Mucosa of stomach (tissue), 1 donor: ENCODE data around the gene TMEM256.
A peak's percentile ranks its signal among the peaks of the same experiment; 100 is the strongest.

ENCODE experiments used
- H3K27me3 ChIP-seq: one replicate; pipeline ENCODE4 v1.7.0; 2013; ENCODE audit warnings: mild to moderate bottlenecking, low read length; ENCODE audit not compliant: control insufficient read depth, insufficient read depth
- H3K36me3 ChIP-seq: one replicate; pipeline ENCODE4 v1.7.0; 2013; ENCODE audit warnings: low read length; ENCODE audit not compliant: control insufficient read depth, insufficient read depth
- H3K4me1 ChIP-seq: one replicate; pipeline ENCODE4 v1.7.0; 2013; ENCODE audit warnings: mild to moderate bottlenecking, low read length; ENCODE audit not compliant: control insufficient read depth, insufficient read depth
- H3K4me3 ChIP-seq: one replicate; pipeline ENCODE4 v1.7.0; 2013; ENCODE audit warnings: low read length
- H3K9ac ChIP-seq: one replicate; pipeline ENCODE4 v1.7.0; 2013; ENCODE audit warnings: mild to moderate bottlenecking, low read length, moderate library complexity
- H3K9me3 ChIP-seq: one replicate; pipeline ENCODE4 v1.7.0; 2013; ENCODE audit warnings: mild to moderate bottlenecking, low read length, moderate library complexity; ENCODE audit not compliant: control insufficient read depth
- donor health status: Pancreatic carcinoma.

TMEM256 gene

DNA sequence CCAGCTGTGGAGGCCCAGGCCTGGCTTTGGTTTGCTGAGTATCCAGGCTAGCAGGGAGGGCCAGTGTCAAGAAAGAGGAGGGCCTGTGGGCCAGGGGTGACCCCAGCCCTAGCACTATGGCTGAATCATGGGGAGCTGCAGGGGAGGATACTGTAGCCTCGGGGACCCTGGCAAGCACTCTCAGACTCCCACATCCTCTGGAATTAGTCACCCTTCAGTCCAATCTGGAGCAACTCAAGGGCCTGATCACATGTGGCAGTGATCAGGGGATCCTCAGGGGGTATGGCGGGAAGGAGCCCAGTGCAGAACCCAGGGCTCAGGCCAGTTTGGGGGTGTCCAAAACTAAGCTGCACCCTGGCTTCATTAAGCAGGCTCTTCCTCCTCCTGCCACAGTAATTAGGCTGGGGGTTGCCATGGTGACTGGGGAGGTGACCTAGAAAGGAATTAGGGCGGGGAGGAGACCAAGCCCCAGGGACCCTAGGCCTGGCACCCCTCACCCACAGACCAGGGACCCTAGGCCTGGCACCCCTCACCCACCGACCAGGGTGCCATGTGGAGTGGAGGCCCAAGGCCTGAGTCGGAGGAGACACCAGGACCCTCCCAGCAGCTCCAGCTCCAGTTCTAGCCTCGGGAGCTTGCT lies 9.6 kb upstream of the TMEM256 start:
- Histone ChIP-seq H3K4me3 (no peak overlapping the region), H3K9me3 (no peaks in the 10 kb centered on the region), H3K27me3 (peaks cover under 1% of the 10 kb centered on the region), H3K36me3 (no peaks in the 10 kb centered on the region), H3K9ac (no peak overlapping the region), H3K4me1 (no peaks in the 10 kb centered on the region)

DNA sequence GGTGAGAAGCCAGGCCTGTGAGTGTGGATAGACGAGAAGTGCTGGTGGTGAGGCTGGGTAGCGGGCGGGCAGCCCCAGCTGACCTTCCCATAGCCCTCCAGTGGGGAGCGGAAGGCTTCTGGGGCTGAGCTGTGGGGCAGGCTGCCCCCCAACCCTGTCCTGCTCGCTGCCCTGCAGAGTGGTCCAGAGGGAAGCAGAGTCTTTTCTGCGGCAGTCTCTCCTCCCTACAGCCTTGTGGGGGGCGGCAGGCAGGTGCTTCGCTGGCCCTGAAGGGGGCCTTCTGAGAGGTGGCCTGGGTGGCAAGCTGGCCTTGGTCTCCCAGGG lies 7.5 kb upstream of the TMEM256 start:
- Histone ChIP-seq H3K4me1 (no peaks in the 10 kb centered on the region), H3K9me3 (no peaks in the 10 kb centered on the region), H3K27me3 (peaks cover 7% of the 10 kb centered on the region), H3K36me3 (no peaks in the 10 kb centered on the region), H3K9ac (no peak overlapping the region), H3K4me3 (no peak overlapping the region)

GRCh38 chr17:7410634-7411426 lies 6.9 kb upstream of the TMEM256 start:
- H3K27me3 ChIP-seq = peaks cover 12% of the 10 kb centered on the region
- H3K36me3 ChIP-seq = no peaks in the 10 kb centered on the region
- H3K4me1 ChIP-seq = no peaks in the 10 kb centered on the region
- H3K4me3 ChIP-seq = no peak overlapping the region
- no peaks in the 10 kb centered on the region for H3K9me3 ChIP-seq
- H3K9ac ChIP-seq = no peak overlapping the region

DNA sequence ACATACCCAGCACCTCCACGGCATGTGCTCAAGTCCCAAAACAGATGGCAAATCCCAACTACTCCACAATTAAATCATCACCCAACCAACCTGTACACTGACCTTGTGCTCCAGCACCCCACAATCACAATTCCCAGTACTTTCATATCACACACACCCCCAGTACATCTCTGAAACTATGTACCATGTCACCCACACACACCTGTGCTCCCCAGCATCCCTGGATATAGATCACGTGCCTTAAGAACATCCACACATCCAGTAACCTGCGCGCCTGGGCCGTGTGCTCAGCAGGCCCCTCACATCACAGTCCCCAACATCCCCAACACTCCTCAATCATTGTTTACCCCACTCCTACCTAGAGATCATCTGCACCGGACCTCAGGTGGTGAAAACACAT lies 5.8 kb upstream of the TMEM256 start:
- Histone ChIP-seq H3K27me3 (peaks cover 23% of the 10 kb centered on the region), H3K9ac (no peak overlapping the region), H3K4me3 (no peak overlapping the region), H3K36me3 (no peaks in the 10 kb centered on the region), H3K9me3 (no peaks in the 10 kb centered on the region), H3K4me1 (no peaks in the 10 kb centered on the region)

DNA sequence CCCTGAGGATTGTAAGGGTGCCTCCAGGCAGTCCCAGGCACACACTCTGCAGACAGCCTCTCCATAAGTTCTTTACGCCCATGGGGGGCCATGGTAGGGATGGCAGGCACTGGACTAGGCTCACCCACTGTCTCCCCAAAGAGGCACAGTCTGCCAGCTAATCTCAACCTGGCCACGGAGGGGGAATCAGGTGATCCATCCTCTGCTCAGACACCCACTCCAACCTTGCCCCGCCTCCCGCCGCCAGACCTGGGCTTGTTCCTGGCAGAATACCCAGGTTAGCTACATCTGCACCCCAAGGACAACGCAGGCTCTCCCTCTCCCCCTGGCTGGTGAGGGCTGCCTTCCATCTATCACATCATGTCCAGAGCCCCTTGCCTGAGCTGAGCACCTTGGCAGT lies 5.0 kb upstream of the TMEM256 start:
- Histone ChIP-seq H3K4me1 (no peaks in the 10 kb centered on the region), H3K27me3 (peaks cover 23% of the 10 kb centered on the region), H3K9ac (no peak overlapping the region), H3K9me3 (no peaks in the 10 kb centered on the region), H3K36me3 (no peaks in the 10 kb centered on the region), H3K4me3 (no peak overlapping the region)

DNA sequence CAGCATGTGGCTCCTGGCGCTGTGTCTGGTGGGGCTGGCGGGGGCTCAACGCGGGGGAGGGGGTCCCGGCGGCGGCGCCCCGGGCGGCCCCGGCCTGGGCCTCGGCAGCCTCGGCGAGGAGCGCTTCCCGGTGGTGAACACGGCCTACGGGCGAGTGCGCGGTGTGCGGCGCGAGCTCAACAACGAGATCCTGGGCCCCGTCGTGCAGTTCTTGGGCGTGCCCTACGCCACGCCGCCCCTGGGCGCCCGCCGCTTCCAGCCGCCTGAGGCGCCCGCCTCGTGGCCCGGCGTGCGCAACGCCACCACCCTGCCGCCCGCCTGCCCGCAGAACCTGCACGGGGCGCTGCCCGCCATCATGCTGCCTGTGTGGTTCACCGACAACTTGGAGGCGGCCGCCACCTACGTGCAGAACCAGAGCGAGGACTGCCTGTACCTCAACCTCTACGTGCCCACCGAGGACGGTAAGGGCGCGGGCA lies 4.4 kb upstream of the TMEM256 start:
- H3K9me3 ChIP-seq = no peaks in the 10 kb centered on the region
- no peak overlapping the region for H3K4me3 ChIP-seq
- peaks cover under 1% of the 10 kb centered on the region for H3K4me1 ChIP-seq
- H3K9ac ChIP-seq = no peak overlapping the region
- no peaks in the 10 kb centered on the region for H3K36me3 ChIP-seq
- H3K27me3 ChIP-seq = peaks cover 23% of the 10 kb centered on the region

DNA sequence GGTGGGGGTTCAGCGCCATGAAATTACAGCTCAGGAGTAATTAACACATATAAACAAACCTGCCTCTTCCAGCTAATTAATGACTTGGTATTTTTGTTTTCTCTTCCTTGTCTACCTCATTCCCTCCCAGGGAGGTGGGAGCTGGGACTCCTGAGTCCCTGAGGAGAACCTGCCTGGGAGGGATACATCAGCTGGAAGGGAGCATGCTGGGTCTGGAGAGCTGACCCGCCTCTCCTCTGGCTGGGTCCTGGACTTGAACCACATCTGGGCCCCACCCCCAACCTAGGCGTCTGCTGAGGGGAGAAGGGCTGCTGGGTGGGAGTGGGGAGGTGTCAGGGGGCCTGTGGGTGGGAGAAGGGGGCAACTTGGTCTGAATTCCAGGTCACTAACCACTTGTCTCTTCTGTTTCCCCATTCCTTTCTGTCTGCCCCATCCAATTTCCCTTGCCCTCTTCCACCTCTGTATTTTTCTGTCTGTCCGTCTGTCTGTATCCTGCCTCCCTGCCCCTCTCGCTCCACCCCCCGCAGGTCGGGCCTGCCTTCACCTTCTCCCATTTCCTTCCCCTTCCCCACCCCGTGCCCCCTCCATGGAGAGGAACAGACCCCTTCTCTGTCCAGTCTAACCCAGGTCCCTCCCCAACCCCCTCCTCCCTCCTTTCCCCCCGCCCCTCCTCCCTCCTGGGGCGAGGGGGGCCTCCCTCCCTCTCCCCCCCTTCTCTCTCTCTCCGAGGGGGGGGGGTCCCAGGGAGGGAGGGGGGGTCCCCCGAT lies 3.8 kb upstream of the TMEM256 start, which contains the start of gene NLGN2:
NLGN2 (plus strand) TSS at position 361 of the 767 bp plus-strand sequence. CDS start 411 bp downstream, outside the sequence.
- H3K9ac ChIP-seq = no peak within 1 kb of the TSS
- H3K9me3 ChIP-seq = no peaks in the 10 kb centered on the region
- no peaks in the 10 kb centered on the region for H3K36me3 ChIP-seq
- H3K4me3 ChIP-seq = no peak within 1 kb of the TSS
- peaks cover 7% of the 10 kb centered on the region for H3K4me1 ChIP-seq
- H3K27me3 ChIP-seq = peaks cover 23% of the 10 kb centered on the region

DNA sequence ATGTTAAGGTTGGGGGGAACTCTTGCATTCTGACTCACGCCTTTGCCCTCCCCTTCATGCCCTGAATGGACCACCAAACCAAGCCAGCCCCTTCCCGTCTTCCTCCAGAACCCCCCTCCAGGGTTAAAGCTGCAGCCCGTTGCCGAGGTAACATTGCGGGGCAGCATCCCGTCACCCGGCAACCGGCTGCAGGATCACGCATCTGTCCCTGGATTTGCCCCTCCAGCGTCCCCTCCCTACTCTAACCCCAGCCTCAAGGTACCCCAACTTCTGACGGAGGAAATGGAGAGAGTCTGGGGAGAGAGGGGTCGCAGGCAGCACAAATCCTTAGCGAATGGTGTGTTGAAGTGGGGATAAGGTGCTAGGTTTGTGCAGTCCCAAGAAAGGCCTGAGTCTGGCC lies 3.2 kb upstream of the TMEM256 start:
- no peak overlapping the region for H3K9ac ChIP-seq
- H3K4me3 ChIP-seq = no peak overlapping the region
- H3K4me1 ChIP-seq = peaks cover 8% of the 10 kb centered on the region
- peaks cover 23% of the 10 kb centered on the region for H3K27me3 ChIP-seq
- H3K9me3 ChIP-seq = no peaks in the 10 kb centered on the region
- H3K36me3 ChIP-seq = no peaks in the 10 kb centered on the region

DNA sequence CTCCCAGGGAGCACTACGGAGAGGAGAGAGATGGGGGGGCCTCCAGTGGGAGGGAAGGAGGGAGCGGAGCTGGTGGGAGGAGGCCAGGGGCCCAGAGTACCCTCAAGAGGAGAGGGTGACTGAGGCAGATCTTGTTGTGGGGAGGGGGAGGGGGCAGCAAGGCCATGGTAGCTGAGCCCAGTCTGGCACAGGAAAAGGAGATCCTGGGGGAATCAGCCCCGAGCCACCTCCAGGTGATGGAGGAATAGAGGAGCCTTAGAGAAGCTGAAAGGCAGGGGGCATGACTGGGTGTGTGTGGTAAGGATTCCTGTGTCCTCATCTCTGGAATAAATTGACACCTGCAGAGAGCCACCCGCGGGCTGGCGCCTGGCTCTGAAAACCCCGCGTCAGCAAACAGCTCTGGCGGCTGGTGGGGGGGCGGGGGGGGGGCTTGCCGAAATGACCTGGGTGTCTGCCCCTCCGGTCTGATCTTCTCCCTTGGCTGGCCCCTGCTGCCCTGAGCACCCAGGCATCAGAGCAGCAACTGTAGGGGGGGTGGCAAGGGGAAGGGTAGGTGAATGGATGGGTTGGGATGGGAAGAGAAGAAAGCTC lies 2.4 kb upstream of the TMEM256 start:
- no peaks in the 10 kb centered on the region for H3K9me3 ChIP-seq
- H3K9ac ChIP-seq = no peak overlapping the region
- H3K27me3 ChIP-seq = peaks cover 23% of the 10 kb centered on the region
- no peak overlapping the region for H3K4me3 ChIP-seq
- H3K36me3 ChIP-seq = no peaks in the 10 kb centered on the region
- H3K4me1 ChIP-seq = peaks cover 8% of the 10 kb centered on the region

- H3K4me1 ChIP-seq = peaks cover 8% of the 10 kb centered on the region
- H3K9ac ChIP-seq = peak overlapping the region; percentile 57
- peaks cover 23% of the 10 kb centered on the region for H3K27me3 ChIP-seq
- no peak overlapping the region for H3K4me3 ChIP-seq
- no peaks in the 10 kb centered on the region for H3K9me3 ChIP-seq
- H3K36me3 ChIP-seq = no peaks in the 10 kb centered on the region
Observed at GRCh38 chr17:7405350-7406234, 1.7 kb upstream of the TMEM256 start.

- Histone ChIP-seq H3K9me3 (no peaks in the 10 kb centered on the region), H3K4me1 (peaks cover 8% of the 10 kb centered on the region), H3K9ac (peak overlapping the region; percentile 57), H3K27me3 (peaks cover 23% of the 10 kb centered on the region), H3K4me3 (peak overlapping the region; percentile 28), H3K36me3 (no peaks in the 10 kb centered on the region)
Observed at GRCh38 chr17:7404737-7405349, 946 bp upstream of the TMEM256 start.
